ENCODE data around the gene IRF1.

Gene IRF1

GRCh38 chr5:132462333-132462732, 28.2 kb downstream of the IRF1 start:
- no peak for TF ChIP-seq YY1 (IDR thresholded peaks at IDR 0.05; ENCODE audit: low read depth)
- TF ChIP-seq EP300 (IDR thresholded peaks at IDR 0.05; ENCODE audit: borderline replicate concordance) = no peak
- no peak for TF ChIP-seq TAF1 (IDR thresholded peaks at IDR 0.05; ENCODE audit: low read depth)
- TF ChIP-seq, protein P1, sequence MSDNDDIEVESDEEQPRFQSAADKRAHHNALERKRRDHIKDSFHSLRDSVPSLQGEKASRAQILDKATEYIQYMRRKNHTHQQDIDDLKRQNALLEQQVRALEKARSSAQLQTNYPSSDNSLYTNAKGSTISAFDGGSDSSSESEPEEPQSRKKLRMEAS (IDR thresholded peaks at IDR 0.05) = no peak
- no peak for TF ChIP-seq TCF12 (IDR thresholded peaks at IDR 0.05; ENCODE audit: low read depth)
- no peak for TF ChIP-seq TEAD4 (IDR thresholded peaks at IDR 0.05)
- TF ChIP-seq ZBTB7A (IDR thresholded peaks at IDR 0.05; ENCODE audit: low read depth) = no peak
- no peak for TF ChIP-seq EGR1 (IDR thresholded peaks at IDR 0.05)

- TF ChIP-seq RAD21 (IDR thresholded peaks at IDR 0.05; ENCODE audit: low read depth) = no peak
- no peak for TF ChIP-seq TCF12 (IDR thresholded peaks at IDR 0.05; ENCODE audit: low read depth)
- TF ChIP-seq NFIC (IDR thresholded peaks at IDR 0.05) = no peak
- no peak for TF ChIP-seq FOXM1 (IDR thresholded peaks at IDR 0.05; ENCODE audit: borderline replicate concordance, low read depth)
- no peak for TF ChIP-seq EGR1 (IDR thresholded peaks at IDR 0.05)
- TF ChIP-seq, protein P1 (IDR thresholded peaks at IDR 0.05) = no peak
These were observed 29.0 kb downstream of the IRF1 start for GRCh38 chr5:132461569-132462070.

GRCh38 chr5:132460846-132461568, 29.6 kb downstream of the IRF1 start:
- TF ChIP-seq TAF1 (IDR thresholded peaks at IDR 0.05; ENCODE audit: low read depth) = no peak
- TF ChIP-seq RAD21 (IDR thresholded peaks at IDR 0.05; ENCODE audit: low read depth) = no peak
- no peak for TF ChIP-seq TCF12 (IDR thresholded peaks at IDR 0.05; ENCODE audit: low read depth)
- no peak for TF ChIP-seq USF1 (IDR thresholded peaks at IDR 0.05)
- TF ChIP-seq FOXM1 (IDR thresholded peaks at IDR 0.05; ENCODE audit: borderline replicate concordance, low read depth) = no peak
- TF ChIP-seq ZBTB7A (IDR thresholded peaks at IDR 0.05; ENCODE audit: low read depth) = no peak
- TF ChIP-seq EGR1 (IDR thresholded peaks at IDR 0.05) = no peak
- TF ChIP-seq, protein P2, sequence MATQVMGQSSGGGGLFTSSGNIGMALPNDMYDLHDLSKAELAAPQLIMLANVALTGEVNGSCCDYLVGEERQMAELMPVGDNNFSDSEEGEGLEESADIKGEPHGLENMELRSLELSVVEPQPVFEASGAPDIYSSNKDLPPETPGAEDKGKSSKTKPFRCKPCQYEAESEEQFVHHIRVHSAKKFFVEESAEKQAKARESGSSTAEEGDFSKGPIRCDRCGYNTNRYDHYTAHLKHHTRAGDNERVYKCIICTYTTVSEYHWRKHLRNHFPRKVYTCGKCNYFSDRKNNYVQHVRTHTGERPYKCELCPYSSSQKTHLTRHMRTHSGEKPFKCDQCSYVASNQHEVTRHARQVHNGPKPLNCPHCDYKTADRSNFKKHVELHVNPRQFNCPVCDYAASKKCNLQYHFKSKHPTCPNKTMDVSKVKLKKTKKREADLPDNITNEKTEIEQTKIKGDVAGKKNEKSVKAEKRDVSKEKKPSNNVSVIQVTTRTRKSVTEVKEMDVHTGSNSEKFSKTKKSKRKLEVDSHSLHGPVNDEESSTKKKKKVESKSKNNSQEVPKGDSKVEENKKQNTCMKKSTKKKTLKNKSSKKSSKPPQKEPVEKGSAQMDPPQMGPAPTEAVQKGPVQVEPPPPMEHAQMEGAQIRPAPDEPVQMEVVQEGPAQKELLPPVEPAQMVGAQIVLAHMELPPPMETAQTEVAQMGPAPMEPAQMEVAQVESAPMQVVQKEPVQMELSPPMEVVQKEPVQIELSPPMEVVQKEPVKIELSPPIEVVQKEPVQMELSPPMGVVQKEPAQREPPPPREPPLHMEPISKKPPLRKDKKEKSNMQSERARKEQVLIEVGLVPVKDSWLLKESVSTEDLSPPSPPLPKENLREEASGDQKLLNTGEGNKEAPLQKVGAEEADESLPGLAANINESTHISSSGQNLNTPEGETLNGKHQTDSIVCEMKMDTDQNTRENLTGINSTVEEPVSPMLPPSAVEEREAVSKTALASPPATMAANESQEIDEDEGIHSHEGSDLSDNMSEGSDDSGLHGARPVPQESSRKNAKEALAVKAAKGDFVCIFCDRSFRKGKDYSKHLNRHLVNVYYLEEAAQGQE (IDR thresholded peaks at IDR 0.05; ENCODE audit: low read depth) = no peak
- no peak for TF ChIP-seq NFIC (IDR thresholded peaks at IDR 0.05)
- no peak for TF ChIP-seq TEAD4 (IDR thresholded peaks at IDR 0.05)
- no peak for TF ChIP-seq CREB1 (IDR thresholded peaks at IDR 0.05; ENCODE audit: low read depth)
- no peak for TF ChIP-seq EP300 (IDR thresholded peaks at IDR 0.05; ENCODE audit: borderline replicate concordance)
- TF ChIP-seq CEBPB (IDR thresholded peaks at IDR 0.05) = no peak
- TF ChIP-seq, protein P1 (IDR thresholded peaks at IDR 0.05) = no peak
- TF ChIP-seq YY1 (IDR thresholded peaks at IDR 0.05; ENCODE audit: low read depth) = no peak

DNA sequence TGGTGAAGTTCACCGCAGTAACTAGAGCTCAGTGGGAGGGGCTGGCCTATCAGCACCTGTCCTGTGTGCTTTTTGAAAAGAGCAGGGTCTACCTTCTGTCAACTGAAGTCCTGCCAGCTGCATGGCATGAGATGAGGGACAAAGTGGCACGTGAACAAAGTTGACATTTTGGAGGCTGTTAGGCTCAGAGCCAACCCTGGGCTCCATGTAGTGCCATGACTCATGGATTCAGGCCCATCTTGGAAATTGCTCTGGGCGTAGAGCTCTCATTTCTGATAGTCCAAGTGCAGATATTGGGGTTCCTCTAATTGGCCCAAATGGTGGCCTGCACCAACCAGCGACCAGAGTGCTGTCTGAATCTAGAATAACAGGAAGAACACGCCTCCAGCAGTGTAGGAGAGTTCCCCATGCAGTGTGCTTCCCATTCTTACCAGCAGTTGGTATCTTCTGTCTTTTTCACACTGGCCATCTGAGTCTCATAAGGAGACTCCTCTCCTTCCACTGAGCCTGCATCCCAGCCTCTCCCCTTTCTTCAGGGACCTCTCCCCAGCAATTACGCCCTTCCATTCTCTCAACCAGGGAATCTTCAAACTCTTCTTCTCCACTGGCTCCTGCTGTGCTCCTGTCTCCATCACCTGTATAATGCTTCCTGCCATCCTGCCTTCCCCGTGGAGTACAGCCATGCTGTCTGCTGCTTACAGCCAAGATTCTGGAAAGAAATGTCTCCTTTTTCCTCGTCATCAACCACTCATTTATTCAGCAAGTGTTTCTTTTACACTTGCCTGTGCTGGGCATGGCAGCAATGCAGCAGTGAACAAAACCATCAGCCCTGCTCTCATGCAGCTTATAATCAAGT, 30.4 kb downstream of the IRF1 start:
- no peak for TF ChIP-seq USF1 (IDR thresholded peaks at IDR 0.05)
- 0 out of 2 replicates have a peak, but pooled peaks have one; percentile 10 for TF ChIP-seq NFIC (IDR thresholded peaks at IDR 0.05)

- TF ChIP-seq TAF1 (IDR thresholded peaks at IDR 0.05; ENCODE audit: low read depth) (no peak), CREB1 (IDR thresholded peaks at IDR 0.05; ENCODE audit: low read depth) (no peak), EGR1 (IDR thresholded peaks at IDR 0.05) (no peak), TEAD4 (IDR thresholded peaks at IDR 0.05) (no peak), USF1 (IDR thresholded peaks at IDR 0.05) (no peak), CEBPB (IDR thresholded peaks at IDR 0.05) (no peak), FOXM1 (IDR thresholded peaks at IDR 0.05; ENCODE audit: borderline replicate concordance, low read depth) (no peak)
- TF ChIP-seq, protein P2 (IDR thresholded peaks at IDR 0.05; ENCODE audit: low read depth) = no peak
These were observed 31.3 kb downstream of the IRF1 start for GRCh38 chr5:132459031-132459982.
